WTC11 (cell line): ENCODE measurements around the gene MTX1. TPM values are rescaled to one million over a fixed set of nuclear protein-coding genes. Genes with fewer than 3 reads are reported as not detected.

Source experiments
- ATAC-seq: fragments of 200-7000 bp; cut with Tn5 transposase; 2 replicates; pipeline ENCODE4 v1.10.0; 2021; ENCODE audit warnings: mild to moderate bottlenecking, moderate library complexity
- CTCF ChIA-PET: fragments of 300-600 bp; sonication (Branson Sonifier 250); formaldehyde crosslinking; loops from one replicate; lab custom pipeline; 2021; ENCODE audit warnings: antibody characterized with exemption; lab: Charles Lee
- POLR2A ChIA-PET: fragments of 350-600 bp; sonication (Branson Sonifier 250); formaldehyde crosslinking; loops from one replicate; lab custom pipeline; 2021; ENCODE audit warnings: antibody characterized with exemption; lab: Charles Lee
- DNase-seq: peaks from one replicate; pipeline ENCODE4 v3.0.0; 2021; ENCODE audit warnings: low spot score
- H3K27ac Mint-ChIP-seq: 2 replicates; pipeline ENCODE4 v1.8.0; 2021; ENCODE audit warnings: mixed read lengths
- H3K27me3 Mint-ChIP-seq: 2 replicates; pipeline ENCODE4 v1.8.0; 2021; ENCODE audit warnings: low read depth, mild to moderate bottlenecking, moderate library complexity, mixed read lengths
- H3K36me3 Mint-ChIP-seq: 2 replicates; pipeline ENCODE4 v1.8.0; 2021; ENCODE audit warnings: mixed read lengths
- H3K4me1 Mint-ChIP-seq: 2 replicates; pipeline ENCODE4 v1.8.0; 2022; ENCODE audit warnings: mixed read lengths
- H3K4me3 Mint-ChIP-seq: 2 replicates; pipeline ENCODE4 v1.8.0; 2021; ENCODE audit warnings: mild to moderate bottlenecking, moderate library complexity, mixed read lengths
- H3K9me3 Mint-ChIP-seq: 2 replicates; pipeline ENCODE4 v1.8.0; 2021; ENCODE audit warnings: mixed read lengths
- ARID4B ChIP-seq: sonication (generic); formaldehyde crosslinking; IDR thresholded peaks from 2 replicates; pipeline ENCODE4 v1.8.0; 2023; ENCODE audit warnings: missing genetic modification reagents, mild to moderate bottlenecking, borderline replicate concordance
- ATF1 ChIP-seq: sonication (generic); formaldehyde crosslinking; IDR thresholded peaks from 2 replicates; pipeline ENCODE4 v1.8.1; 2023; ENCODE audit warnings: mild to moderate bottlenecking, moderate library complexity, missing genetic modification reagents
- ATF2 ChIP-seq: sonication (generic); formaldehyde crosslinking; IDR thresholded peaks from 2 replicates; pipeline ENCODE4 v1.8.1; 2022; ENCODE audit warnings: low read depth, missing genetic modification reagents, borderline replicate concordance
- CDX4 ChIP-seq: fragments of 250-450 bp; sonication (Bioruptor Pico); IDR thresholded peaks from 2 replicates; pipeline ENCODE4 v1.9.0; 2021; ENCODE audit warnings: moderate library complexity, mild to moderate bottlenecking, inconsistent platforms, borderline replicate concordance
- EMX1 ChIP-seq: fragments of 250-450 bp; sonication (Bioruptor Pico); IDR thresholded peaks from 2 replicates; pipeline ENCODE4 v1.8.0; 2021; ENCODE audit warnings: mild to moderate bottlenecking
- FOXK1 ChIP-seq: sonication (generic); formaldehyde crosslinking; IDR thresholded peaks from 2 replicates; pipeline ENCODE4 v1.8.0; 2022; ENCODE audit warnings: mild to moderate bottlenecking, moderate library complexity, missing genetic modification reagents
- FOXP4 ChIP-seq: sonication (generic); formaldehyde crosslinking; IDR thresholded peaks from 2 replicates; pipeline ENCODE4 v1.8.0; 2022; ENCODE audit warnings: mild to moderate bottlenecking, missing genetic modification reagents
- HMGXB4 ChIP-seq: sonication (generic); formaldehyde crosslinking; IDR thresholded peaks from 2 replicates; pipeline ENCODE4 v1.8.1; 2023; ENCODE audit warnings: mild to moderate bottlenecking, moderate library complexity, missing genetic modification reagents
- JAZF1 ChIP-seq: fragments of 250-450 bp; sonication (Bioruptor Pico); IDR thresholded peaks from 2 replicates; pipeline ENCODE4 v1.9.0; 2021; ENCODE audit warnings: moderate library complexity, mild to moderate bottlenecking, inconsistent platforms
- NFATC4 ChIP-seq: fragments of 250-450 bp; sonication (Bioruptor Pico); IDR thresholded peaks from 2 replicates; pipeline ENCODE4 v1.9.0; 2021; ENCODE audit warnings: mild to moderate bottlenecking
- RORB ChIP-seq: fragments of 250-450 bp; sonication (Bioruptor Pico); IDR thresholded peaks from 2 replicates; pipeline ENCODE4 v1.9.0; 2021; ENCODE audit warnings: mild to moderate bottlenecking
- TCF7 ChIP-seq: sonication (generic); formaldehyde crosslinking; IDR thresholded peaks from 2 replicates; pipeline ENCODE4 v1.8.0; 2022; ENCODE audit warnings: mild to moderate bottlenecking, low read depth, missing genetic modification reagents, moderate library complexity
- USF1 ChIP-seq: sonication (generic); formaldehyde crosslinking; IDR thresholded peaks from 2 replicates; pipeline ENCODE4 v1.8.0; 2022; ENCODE audit warnings: mild to moderate bottlenecking, missing genetic modification reagents
- USF2 ChIP-seq: sonication (generic); formaldehyde crosslinking; IDR thresholded peaks from 2 replicates; pipeline ENCODE4 v1.8.1; 2023; ENCODE audit warnings: mild to moderate bottlenecking, missing genetic modification reagents, moderate library complexity
- ZNF396 ChIP-seq: fragments of 250-450 bp; sonication (Bioruptor Pico); IDR thresholded peaks from 2 replicates; pipeline ENCODE4 v1.8.0; 2021; ENCODE audit warnings: mild to moderate bottlenecking, moderate library complexity, borderline replicate concordance
- total RNA-seq: library from RNA; stranded (reverse); gene quantifications from 3 replicates; pipeline ENCODE4 v1.2.3, GENCODE V29; 2021
- TF ChIP-seq, protein P1 (sequence below): fragments of 250-450 bp; sonication (Bioruptor Pico); IDR thresholded peaks from 2 replicates; pipeline ENCODE4 v1.9.0; 2021; ENCODE audit warnings: mild to moderate bottlenecking
- TF ChIP-seq, protein P2 (sequence below): sonication (generic); formaldehyde crosslinking; conservative IDR thresholded peaks from 2 replicates; pipeline ENCODE4 v1.8.1; 2022; ENCODE audit warnings: mild to moderate bottlenecking, missing genetic modification reagents
- TF ChIP-seq, protein P3 (sequence below): sonication (generic); formaldehyde crosslinking; IDR thresholded peaks from 2 replicates; pipeline ENCODE4 v1.8.0; 2023; ENCODE audit warnings: missing genetic modification reagents

MTX1 gene
- total RNA-seq, 1 experiment from 2014 or later = 62.8 TPM

DNA sequence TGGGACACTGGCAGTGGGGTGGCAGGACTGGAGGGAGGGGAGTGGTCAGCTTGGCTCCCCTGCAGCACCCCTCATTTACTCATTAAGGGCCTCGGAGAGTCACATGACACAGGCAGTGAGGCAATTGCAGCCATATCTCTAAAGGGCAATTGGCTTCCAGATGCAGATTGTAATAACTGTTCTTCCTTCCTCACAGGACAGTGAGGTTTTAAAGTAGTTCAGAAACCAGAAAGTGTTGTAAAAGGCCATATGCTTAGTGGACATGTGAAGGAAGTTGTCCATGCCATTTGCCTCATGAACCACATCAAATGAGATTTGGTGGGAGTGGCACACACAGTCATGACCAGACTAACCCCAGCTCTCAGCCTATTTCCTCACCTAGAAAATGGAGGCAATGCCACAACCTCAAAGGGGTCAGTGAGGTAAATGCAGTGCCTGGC lies 11.1 kb downstream of the MTX1 start:
- Mint-ChIP-seq H3K9me3 (no peaks in the 10 kb centered on the region), H3K27me3 (no peaks in the 10 kb centered on the region), H3K36me3 (peaks cover 5% of the 10 kb centered on the region), H3K4me3 (peak overlapping the region; percentile 56), H3K27ac (peak overlapping the region; percentile 82), H3K4me1 (peaks cover 12% of the 10 kb centered on the region)
- peak; percentile 68 for ATAC-seq
- DNase-seq = peak; percentile 27
- TF ChIP-seq USF1 (CRISPR knock-in tag) (peak; percentile 95), TCF7 (CRISPR knock-in tag) (no peak), HMGXB4 (CRISPR knock-in tag) (no peak), USF2 (CRISPR knock-in tag) (peak; percentile 95), ATF1 (CRISPR knock-in tag) (no peak), EMX1 (CRISPR knock-in tag) (no peak), FOXK1 (CRISPR knock-in tag) (no peak), NFATC4 (CRISPR knock-in tag) (no peak), ZNF396 (no peak), ARID4B (no peak), ATF2 (CRISPR knock-in tag) (no peak), JAZF1 (no peak), FOXP4 (CRISPR knock-in tag) (no peak), CDX4 (no peak), RORB (CRISPR knock-in tag) (no peak)
- TF ChIP-seq, protein P1, sequence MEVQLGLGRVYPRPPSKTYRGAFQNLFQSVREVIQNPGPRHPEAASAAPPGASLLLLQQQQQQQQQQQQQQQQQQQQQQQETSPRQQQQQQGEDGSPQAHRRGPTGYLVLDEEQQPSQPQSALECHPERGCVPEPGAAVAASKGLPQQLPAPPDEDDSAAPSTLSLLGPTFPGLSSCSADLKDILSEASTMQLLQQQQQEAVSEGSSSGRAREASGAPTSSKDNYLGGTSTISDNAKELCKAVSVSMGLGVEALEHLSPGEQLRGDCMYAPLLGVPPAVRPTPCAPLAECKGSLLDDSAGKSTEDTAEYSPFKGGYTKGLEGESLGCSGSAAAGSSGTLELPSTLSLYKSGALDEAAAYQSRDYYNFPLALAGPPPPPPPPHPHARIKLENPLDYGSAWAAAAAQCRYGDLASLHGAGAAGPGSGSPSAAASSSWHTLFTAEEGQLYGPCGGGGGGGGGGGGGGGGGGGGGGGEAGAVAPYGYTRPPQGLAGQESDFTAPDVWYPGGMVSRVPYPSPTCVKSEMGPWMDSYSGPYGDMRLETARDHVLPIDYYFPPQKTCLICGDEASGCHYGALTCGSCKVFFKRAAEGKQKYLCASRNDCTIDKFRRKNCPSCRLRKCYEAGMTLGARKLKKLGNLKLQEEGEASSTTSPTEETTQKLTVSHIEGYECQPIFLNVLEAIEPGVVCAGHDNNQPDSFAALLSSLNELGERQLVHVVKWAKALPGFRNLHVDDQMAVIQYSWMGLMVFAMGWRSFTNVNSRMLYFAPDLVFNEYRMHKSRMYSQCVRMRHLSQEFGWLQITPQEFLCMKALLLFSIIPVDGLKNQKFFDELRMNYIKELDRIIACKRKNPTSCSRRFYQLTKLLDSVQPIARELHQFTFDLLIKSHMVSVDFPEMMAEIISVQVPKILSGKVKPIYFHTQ (CRISPR knock-in tag) = no peak
- TF ChIP-seq, protein P2, sequence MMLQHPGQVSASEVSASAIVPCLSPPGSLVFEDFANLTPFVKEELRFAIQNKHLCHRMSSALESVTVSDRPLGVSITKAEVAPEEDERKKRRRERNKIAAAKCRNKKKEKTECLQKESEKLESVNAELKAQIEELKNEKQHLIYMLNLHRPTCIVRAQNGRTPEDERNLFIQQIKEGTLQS (CRISPR knock-in tag) = no peak
- TF ChIP-seq, protein P3, sequence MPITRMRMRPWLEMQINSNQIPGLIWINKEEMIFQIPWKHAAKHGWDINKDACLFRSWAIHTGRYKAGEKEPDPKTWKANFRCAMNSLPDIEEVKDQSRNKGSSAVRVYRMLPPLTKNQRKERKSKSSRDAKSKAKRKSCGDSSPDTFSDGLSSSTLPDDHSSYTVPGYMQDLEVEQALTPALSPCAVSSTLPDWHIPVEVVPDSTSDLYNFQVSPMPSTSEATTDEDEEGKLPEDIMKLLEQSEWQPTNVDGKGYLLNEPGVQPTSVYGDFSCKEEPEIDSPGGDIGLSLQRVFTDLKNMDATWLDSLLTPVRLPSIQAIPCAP (CRISPR knock-in tag) = no peak
- ChIA-PET POLR2A (interaction anchor here (0.7 to 1.5 kb wide), 3 partner anchors 16 to 25 kb away, joined by 3 to 4 read pairs (median 3); no protein-coding TSS in a partner anchor), CTCF (interaction anchor here (1.0 to 2.6 kb wide), 5 partner anchors 13 to 47 kb away, joined by 3 to 14 read pairs (median 8); partner anchors contain the start of genes KRTCAP2 and THBS3)
